C1 segment of cervical spinal cord (tissue), 14 donors: ENCODE data around the gene LAMA1.
"Not testable (repeated sequence)": the region's sequence is repeated elsewhere in the genome, so short reads cannot be mapped to it uniquely, and the experiment has no call there.

Experiments
- DNase-seq, 14 donors: peaks; one replicate each; lab custom pipeline; 2025; lab: John Stamatoyannopoulos, UW

Gene LAMA1

GRCh38 chr18:7117390-7118355 is at the start of gene LAMA1:
TSS of gene LAMA1 (minus strand) at chr18:7117797. CDS start at chr18:7117720, 77 bp downstream.
- DNase-seq, result peak in 4 of 14 donors; percentile 20 to 65 (median 52)

- DNase-seq, result no peak
Measured at GRCh38 chr18:7165846-7166393, 48.3 kb upstream of the LAMA1 start.

GRCh38 chr18:7164323-7165004 is 46.9 kb upstream of the LAMA1 start:
- DNase-seq, result no peak

- no peak for DNase-seq
Measured at GRCh38 chr18:7158216-7158615, 40.6 kb upstream of the LAMA1 start.

GRCh38 chr18:7157760-7158159 is 40.2 kb upstream of the LAMA1 start:
- DNase-seq, result no peak

GRCh38 chr18:7155887-7156286 is 38.3 kb upstream of the LAMA1 start:
- DNase-seq, result no peak

GRCh38 chr18:7155092-7155491 is 37.5 kb upstream of the LAMA1 start:
- DNase-seq, result no peak

GRCh38 chr18:7152440-7152839 is 34.8 kb upstream of the LAMA1 start:
- no peak for DNase-seq

- DNase-seq, result no peak
Measured at GRCh38 chr18:7147399-7147798, 29.8 kb upstream of the LAMA1 start.

- DNase-seq, result no peak
Measured at GRCh38 chr18:7146067-7146466, 28.5 kb upstream of the LAMA1 start.

GRCh38 chr18:7144921-7145320 is 27.3 kb upstream of the LAMA1 start:
- not testable (repeated sequence) for DNase-seq

GRCh38 chr18:7141287-7141686 is 23.7 kb upstream of the LAMA1 start:
- no peak for DNase-seq

GRCh38 chr18:7139409-7139808 is 21.8 kb upstream of the LAMA1 start:
- DNase-seq, result no peak

GRCh38 chr18:7133181-7133580 is 15.6 kb upstream of the LAMA1 start:
- DNase-seq, result no peak

GRCh38 chr18:7132356-7133150 is 15.0 kb upstream of the LAMA1 start:
- no peak for DNase-seq

- DNase-seq, result peak in 1 of 14 donors; percentile 4
Measured at GRCh38 chr18:7122376-7122775, 4.8 kb upstream of the LAMA1 start.

GRCh38 chr18:7116792-7117389 is 706 bp downstream of the LAMA1 start:
- DNase-seq, result peak in 2 of 14 donors; percentile 40 to 60

GRCh38 chr18:7116001-7116730 is 1.4 kb downstream of the LAMA1 start:
- DNase-seq, result no peak

- DNase-seq, result no peak
Measured at GRCh38 chr18:7112936-7113335, 4.7 kb downstream of the LAMA1 start.

- DNase-seq, result no peak
Measured at GRCh38 chr18:7111134-7111533, 6.5 kb downstream of the LAMA1 start.
